Breast epithelium (tissue), 4 donors: ENCODE data around the gene RB1. TPM values are rescaled to one million over a fixed set of nuclear protein-coding genes. Genes with fewer than 3 reads are reported as not detected.

ENCODE experiments used
- DNase-seq, 2 donors: peaks; one replicate each; pipeline ENCODE4 v3.0.0-alpha.2; 2019; ENCODE audit warnings: low spot score in 2 of 2
- H3K27ac ChIP-seq, 2 donors: fragments of 200-600 bp; sonication (generic) in 1 of 2; one replicate each; pipeline ENCODE4 v1.5.1; 2016 to 2019; ENCODE audit warnings: mild to moderate bottlenecking in 1 of 2
- H3K27me3 ChIP-seq, 2 donors: fragments of 200-600 bp; sonication (generic) in 1 of 2; one replicate each; pipeline versions ENCODE4 v1.5.1 to v1.6.0; 2017 to 2019; ENCODE audit warnings: control low read depth in 1 of 2, mild to moderate bottlenecking in 1 of 2
- H3K36me3 ChIP-seq: fragments of 200-600 bp; one replicate; pipeline ENCODE4 v1.5.1; 2019
- H3K4me1 ChIP-seq, 2 donors: fragments of 200-600 bp; sonication (generic); one replicate each; pipeline ENCODE4 v1.5.1; 2016 to 2019; ENCODE audit warnings: control low read depth in 1 of 2
- H3K4me3 ChIP-seq, 3 donors: fragments of 200-600 bp; sonication (generic); 1 replicate in 2 of 3; 2 replicates in 1 of 3; pipeline ENCODE4 v1.5.1; 2016 to 2019; ENCODE audit warnings: mild to moderate bottlenecking in 3 of 3, moderate library complexity in 2 of 3
- H3K9me3 ChIP-seq, 2 donors: fragments of 200-600 bp; sonication (generic) in 1 of 2; one replicate each; pipeline ENCODE4 v1.5.1; 2016 to 2019; ENCODE audit warnings: control low read depth in 1 of 2
- POLR2A ChIP-seq: fragments of 450-650 bp; IDR thresholded peaks from one replicate; pipeline ENCODE4 v1.6.1; 2016; ENCODE audit warnings: antibody characterized with exemption, mild to moderate bottlenecking, moderate library complexity
- POLR2AphosphoS5 ChIP-seq, 3 donors: sonication (generic); formaldehyde crosslinking; IDR thresholded peaks; one replicate each; pipeline ENCODE4 v1.6.1; 2017; ENCODE audit warnings: antibody characterized with exemption in 3 of 3
- intact Hi-C: fragments of 100-400 bp; cut with DNase I; formaldehyde crosslinking; loops from one replicate; pipeline ENCODE4 v1.15.1; 2023; ENCODE audit warnings: low total_unique reads
- total RNA-seq, 3 donors: library from RNA; depleted of rRNA; stranded (reverse); fragments of >200 nt; gene quantifications; one replicate each; pipeline ENCODE4 v1.1.0, GENCODE V29; 2016
- TF ChIP-seq, protein P1 (sequence below), 3 donors: fragments of 450-650 bp; IDR thresholded peaks; one replicate each; pipeline ENCODE4 v1.5.1; 2016 to 2017; ENCODE audit warnings: antibody characterized with exemption in 3 of 3, mild to moderate bottlenecking in 3 of 3, moderate library complexity in 3 of 3

The RB1 gene
- total RNA-seq, 3 donors from 2014 or later: 24.0 to 45.2 (median 43.6) TPM

GRCh38 chr13:48398450-48399095 lies 95.0 kb downstream of the RB1 start:
- TF ChIP-seq POLR2A (no peak), POLR2AphosphoS5 (IDR thresholded peaks at IDR 0.05) (no peak)
- Histone ChIP-seq H3K36me3 (no peaks in the 10 kb centered on the region), H3K27ac (peak overlapping the region; percentile 8 to 46), H3K4me1 (peaks cover 0 to 14% of the 10 kb centered on the region in 2 donors), H3K4me3 (no peak overlapping the region), H3K27me3 (no peaks in the 10 kb centered on the region), H3K9me3 (no peaks in the 10 kb centered on the region)
- DNase-seq: no peak
- intact Hi-C loops: no loop called here

GRCh38 chr13:48400090-48400694 lies 96.6 kb downstream of the RB1 start:
- peak overlapping the region; percentile 81 to 82 for H3K27ac ChIP-seq
- H3K27me3 ChIP-seq: no peaks in the 10 kb centered on the region
- H3K9me3 ChIP-seq: no peaks in the 10 kb centered on the region
- no peak overlapping the region for H3K4me3 ChIP-seq
- H3K36me3 ChIP-seq: no peaks in the 10 kb centered on the region
- no peak for DNase-seq
- H3K4me1 ChIP-seq: peaks cover 0 to 14% of the 10 kb centered on the region in 2 donors
- intact Hi-C loops: no loop called here
- TF ChIP-seq POLR2AphosphoS5 (IDR thresholded peaks at IDR 0.05) (no peak), POLR2A (no peak)
- TF ChIP-seq, protein P1, sequence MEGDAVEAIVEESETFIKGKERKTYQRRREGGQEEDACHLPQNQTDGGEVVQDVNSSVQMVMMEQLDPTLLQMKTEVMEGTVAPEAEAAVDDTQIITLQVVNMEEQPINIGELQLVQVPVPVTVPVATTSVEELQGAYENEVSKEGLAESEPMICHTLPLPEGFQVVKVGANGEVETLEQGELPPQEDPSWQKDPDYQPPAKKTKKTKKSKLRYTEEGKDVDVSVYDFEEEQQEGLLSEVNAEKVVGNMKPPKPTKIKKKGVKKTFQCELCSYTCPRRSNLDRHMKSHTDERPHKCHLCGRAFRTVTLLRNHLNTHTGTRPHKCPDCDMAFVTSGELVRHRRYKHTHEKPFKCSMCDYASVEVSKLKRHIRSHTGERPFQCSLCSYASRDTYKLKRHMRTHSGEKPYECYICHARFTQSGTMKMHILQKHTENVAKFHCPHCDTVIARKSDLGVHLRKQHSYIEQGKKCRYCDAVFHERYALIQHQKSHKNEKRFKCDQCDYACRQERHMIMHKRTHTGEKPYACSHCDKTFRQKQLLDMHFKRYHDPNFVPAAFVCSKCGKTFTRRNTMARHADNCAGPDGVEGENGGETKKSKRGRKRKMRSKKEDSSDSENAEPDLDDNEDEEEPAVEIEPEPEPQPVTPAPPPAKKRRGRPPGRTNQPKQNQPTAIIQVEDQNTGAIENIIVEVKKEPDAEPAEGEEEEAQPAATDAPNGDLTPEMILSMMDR (IDR thresholded peaks at IDR 0.05): no peak

DNA sequence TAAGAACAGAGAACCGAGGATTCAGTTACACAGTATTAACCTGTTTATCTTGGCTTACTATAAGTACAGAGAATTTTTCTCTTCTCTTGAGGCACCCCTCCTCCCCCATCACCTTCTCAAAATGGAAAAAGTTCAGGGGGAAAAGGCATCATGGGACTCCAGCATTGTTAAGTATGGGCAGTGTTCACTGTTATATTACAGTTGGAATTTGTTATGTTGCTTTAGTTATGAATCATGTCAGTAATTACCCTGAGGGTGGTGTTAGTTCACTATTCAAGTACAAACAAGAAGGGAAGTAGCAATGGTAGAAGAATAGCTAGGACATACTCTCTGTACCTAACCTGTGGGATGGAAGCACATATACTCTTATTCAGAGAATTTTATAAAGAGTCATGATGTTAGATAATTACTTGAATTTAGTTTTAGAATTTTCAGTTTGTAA lies 97.3 kb downstream of the RB1 start:
- DNase-seq: no peak
- Histone ChIP-seq H3K36me3 (no peaks in the 10 kb centered on the region), H3K9me3 (no peaks in the 10 kb centered on the region), H3K4me1 (peaks cover 0 to 14% of the 10 kb centered on the region in 2 donors), H3K27ac (peak overlapping the region; percentile 81 to 82), H3K4me3 (peak overlapping the region in 1 of 3 donors; percentile 33), H3K27me3 (no peaks in the 10 kb centered on the region)
- intact Hi-C loops: no loop called here
- TF ChIP-seq POLR2AphosphoS5 (IDR thresholded peaks at IDR 0.05): no peak
- TF ChIP-seq POLR2A: no peak
- TF ChIP-seq, protein P1 (IDR thresholded peaks at IDR 0.05): no peak

GRCh38 chr13:48401480-48401879 lies 97.9 kb downstream of the RB1 start:
- Histone ChIP-seq H3K36me3 (no peaks in the 10 kb centered on the region), H3K4me3 (peak overlapping the region in 1 of 3 donors; percentile 33), H3K27ac (peak overlapping the region; percentile 81 to 82), H3K4me1 (peaks cover 0 to 14% of the 10 kb centered on the region in 2 donors), H3K9me3 (no peaks in the 10 kb centered on the region), H3K27me3 (no peaks in the 10 kb centered on the region)
- intact Hi-C loops: no loop called here
- TF ChIP-seq POLR2A: no peak
- TF ChIP-seq, protein P1 (IDR thresholded peaks at IDR 0.05): no peak
- TF ChIP-seq POLR2AphosphoS5 (IDR thresholded peaks at IDR 0.05): no peak
- no peak for DNase-seq

DNA sequence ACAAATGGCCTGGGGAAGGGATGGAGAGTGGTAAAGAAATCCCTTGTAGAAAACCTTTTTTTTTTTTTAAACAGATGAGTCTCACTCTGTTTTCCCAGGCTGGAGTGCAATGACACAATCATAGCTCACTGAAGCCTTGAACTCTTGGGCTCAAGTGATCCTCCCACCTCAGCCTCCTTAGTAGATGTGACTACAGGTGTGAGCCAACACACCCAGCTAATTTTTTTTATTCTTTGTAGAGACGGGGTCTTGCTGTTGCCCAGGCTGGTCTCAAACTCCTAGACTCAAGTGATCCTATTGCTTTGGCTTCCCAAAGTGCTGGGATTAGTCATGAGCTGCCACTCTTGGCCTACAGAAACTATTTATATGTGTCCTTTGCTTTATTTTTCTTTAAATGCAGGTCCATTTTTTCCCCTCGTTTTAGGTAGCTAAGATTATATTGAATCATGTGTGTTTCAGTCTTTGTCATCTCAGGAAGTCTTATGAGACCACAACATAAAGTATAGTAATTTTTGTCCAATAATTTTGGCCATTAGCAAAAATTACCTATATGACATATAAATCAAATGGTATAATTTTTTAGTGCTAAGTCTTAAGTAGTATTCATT lies 98.9 kb downstream of the RB1 start:
- Histone ChIP-seq H3K4me1 (peaks cover 0 to 14% of the 10 kb centered on the region in 2 donors), H3K4me3 (no peak overlapping the region), H3K27ac (peak overlapping the region; percentile 72 to 82), H3K36me3 (no peaks in the 10 kb centered on the region), H3K9me3 (no peaks in the 10 kb centered on the region), H3K27me3 (no peaks in the 10 kb centered on the region)
- no peak for DNase-seq
- TF ChIP-seq POLR2A (no peak), POLR2AphosphoS5 (IDR thresholded peaks at IDR 0.05) (no peak)
- TF ChIP-seq, protein P1 (IDR thresholded peaks at IDR 0.05): no peak
- intact Hi-C loops: no loop called here
